ENCODE measurements around the gene SETD2. TPM values are rescaled to one million over a fixed set of nuclear protein-coding genes. Genes with fewer than 3 reads are reported as not detected.

SETD2 gene
- total RNA-seq, 1 donor from 2014 or later, result 65.7 TPM

- intact Hi-C loops (cut with micrococcal nuclease), result no loop called here
- no peaks in the 10 kb centered on the region for H3K27me3 Mint-ChIP-seq
- H3K4me3 Mint-ChIP-seq, result no peak overlapping the region
- CTCF ChIA-PET, result no interaction called here
- no peaks in the 10 kb centered on the region for H3K4me1 Mint-ChIP-seq
- TF ChIP-seq CTCF (IDR thresholded peaks at IDR 0.05), result no peak
- H3K36me3 Mint-ChIP-seq (ENCODE audit: low read depth), result peaks cover 65% of the 10 kb centered on the region
- H3K27ac Mint-ChIP-seq, result no peak overlapping the region
- ATAC-seq (ENCODE audit: low read depth), result no peak
- POLR2A ChIA-PET, result interaction anchor here (0.6 to 0.7 kb wide), 3 partner anchors 72 to 1063 kb away, joined by 3 to 10 read pairs (median 8); no protein-coding TSS in a partner anchor
- DNase-seq, result no peak
- H3K9me3 Mint-ChIP-seq, result no peaks in the 10 kb centered on the region
These were observed 61.8 kb downstream of the SETD2 start for GRCh38 chr3:47102081-47102600.

GRCh38 chr3:47098910-47099309 lies 65.0 kb downstream of the SETD2 start:
- POLR2A ChIA-PET, result no interaction called here
- H3K9me3 Mint-ChIP-seq, result no peaks in the 10 kb centered on the region
- no peak for TF ChIP-seq CTCF (IDR thresholded peaks at IDR 0.05)
- DNase-seq (no peak), ATAC-seq (ENCODE audit: low read depth) (no peak)
- CTCF ChIA-PET, result no interaction called here
- no peaks in the 10 kb centered on the region for H3K27me3 Mint-ChIP-seq
- no peaks in the 10 kb centered on the region for H3K4me1 Mint-ChIP-seq
- H3K36me3 Mint-ChIP-seq (ENCODE audit: low read depth), result peaks cover 76% of the 10 kb centered on the region
- no peak overlapping the region for H3K27ac Mint-ChIP-seq
- no peak overlapping the region for H3K4me3 Mint-ChIP-seq
- intact Hi-C loops (cut with micrococcal nuclease), result no loop called here

GRCh38 chr3:47097864-47098263 lies 66.0 kb downstream of the SETD2 start:
- DNase-seq, result no peak
- H3K27ac Mint-ChIP-seq, result no peak overlapping the region
- ChIA-PET POLR2A (no interaction called here), CTCF (no interaction called here)
- no peak overlapping the region for H3K4me3 Mint-ChIP-seq
- peaks cover 71% of the 10 kb centered on the region for H3K36me3 Mint-ChIP-seq (ENCODE audit: low read depth)
- no peaks in the 10 kb centered on the region for H3K4me1 Mint-ChIP-seq
- TF ChIP-seq CTCF (IDR thresholded peaks at IDR 0.05), result no peak
- intact Hi-C loops (cut with micrococcal nuclease), result no loop called here
- no peaks in the 10 kb centered on the region for H3K27me3 Mint-ChIP-seq
- no peak for ATAC-seq (ENCODE audit: low read depth)
- no peaks in the 10 kb centered on the region for H3K9me3 Mint-ChIP-seq

- CTCF ChIA-PET, result interaction anchor here (0.9 kb wide), 1 partner anchor 227 kb away, joined by 3 read pairs; no protein-coding TSS in a partner anchor
- no peak overlapping the region for H3K27ac Mint-ChIP-seq
- POLR2A ChIA-PET, result no interaction called here
- intact Hi-C loops (cut with micrococcal nuclease), result no loop called here
- DNase-seq (no peak), ATAC-seq (ENCODE audit: low read depth) (no peak)
- TF ChIP-seq CTCF (IDR thresholded peaks at IDR 0.05), result no peak
- H3K4me3 Mint-ChIP-seq, result no peak overlapping the region
- H3K4me1 Mint-ChIP-seq, result no peaks in the 10 kb centered on the region
- no peaks in the 10 kb centered on the region for H3K9me3 Mint-ChIP-seq
- peaks cover 63% of the 10 kb centered on the region for H3K36me3 Mint-ChIP-seq (ENCODE audit: low read depth)
- H3K27me3 Mint-ChIP-seq, result no peaks in the 10 kb centered on the region
These were observed 67.0 kb downstream of the SETD2 start for GRCh38 chr3:47096959-47097358.

- Mint-ChIP-seq H3K27ac (no peak overlapping the region), H3K4me1 (no peaks in the 10 kb centered on the region), H3K9me3 (no peaks in the 10 kb centered on the region), H3K4me3 (no peak overlapping the region), H3K36me3 (ENCODE audit: low read depth) (peaks cover 64% of the 10 kb centered on the region), H3K27me3 (no peaks in the 10 kb centered on the region)
- no peak for ATAC-seq (ENCODE audit: low read depth)
- intact Hi-C loops (cut with micrococcal nuclease), result no loop called here
- ChIA-PET CTCF (no interaction called here), POLR2A (no interaction called here)
- TF ChIP-seq CTCF (IDR thresholded peaks at IDR 0.05), result no peak
- no peak for DNase-seq
These were observed 71.8 kb downstream of the SETD2 start for GRCh38 chr3:47092090-47092489.
